HG03521 (cell line): ENCODE data around the gene ELAVL3.
"Not testable (repeated sequence)": the region's sequence is repeated elsewhere in the genome, so short reads cannot be mapped to it uniquely, and the experiment has no call there.

Experiments
- ATAC-seq: cut with Tn5 transposase; IDR thresholded peaks from one replicate; pipeline ENCODE4 v1.9.1; 2021; ENCODE audit warnings: mild to moderate bottlenecking, moderate library complexity; ENCODE audit not compliant: unreplicated experiment

Gene ELAVL3

DNA sequence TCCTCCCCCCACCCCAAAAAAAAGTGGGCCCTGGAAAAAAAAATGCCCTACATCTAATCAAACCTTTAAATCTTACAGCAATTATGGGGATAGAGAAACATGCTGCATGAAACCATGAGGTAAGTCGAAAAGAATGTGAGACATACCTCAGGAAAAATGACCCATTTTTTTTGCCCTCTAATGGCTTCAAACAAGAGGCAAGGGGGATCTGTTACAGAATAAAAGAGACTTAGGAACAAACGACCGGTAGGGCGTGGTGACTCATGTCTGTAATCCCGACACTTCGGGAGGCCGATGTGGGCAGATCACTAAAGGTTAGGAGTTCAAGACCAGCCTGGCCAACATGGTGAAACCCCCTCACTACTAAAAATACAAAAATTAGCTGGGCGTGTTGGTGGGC, 70.2 kb downstream of the ELAVL3 start:
- ATAC-seq: no peak

DNA sequence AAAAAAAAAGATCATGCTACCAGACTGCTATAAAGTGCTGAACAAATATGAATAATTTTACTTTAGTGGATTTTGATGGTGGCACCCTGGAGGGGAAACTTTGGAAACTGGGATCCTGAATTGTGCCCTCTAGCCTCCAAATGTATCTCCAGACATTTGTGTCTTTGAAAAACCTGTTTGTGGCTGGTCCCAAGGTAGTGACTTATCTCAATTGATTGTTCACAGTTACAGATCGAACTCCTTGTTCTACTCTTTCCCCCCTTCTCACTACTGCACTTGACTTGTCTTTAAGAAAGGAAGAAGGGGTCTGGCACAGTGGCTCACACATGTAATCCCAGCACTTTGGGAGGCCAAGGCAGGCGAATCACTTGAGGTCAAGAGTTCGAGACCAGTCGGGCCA, 72.3 kb downstream of the ELAVL3 start:
- ATAC-seq: no peak

DNA sequence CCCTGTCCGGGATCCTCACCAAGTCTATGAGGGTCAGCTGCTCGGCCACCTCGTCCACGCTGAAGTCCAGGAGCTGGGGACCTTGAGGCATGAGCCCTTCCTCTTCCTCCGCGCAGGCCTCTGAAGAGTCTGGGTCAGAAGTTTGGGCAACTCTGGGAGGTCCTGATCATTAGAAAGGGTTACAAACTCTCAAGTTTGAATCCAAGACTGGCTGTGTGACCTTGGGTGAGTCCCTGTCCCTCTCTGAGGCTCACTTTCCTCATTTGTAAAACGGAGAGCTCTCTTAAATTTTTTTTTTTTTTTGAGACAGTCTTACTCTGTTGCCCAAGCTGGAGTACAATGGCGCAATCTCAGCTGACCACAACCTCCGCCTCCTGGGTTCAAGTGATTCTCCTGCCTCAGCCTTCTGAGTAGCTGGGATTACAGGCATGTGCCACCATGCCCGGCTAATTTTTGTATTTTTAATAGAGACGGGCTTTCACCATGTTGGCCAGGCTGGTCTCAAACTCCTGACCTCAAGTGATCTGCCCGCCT, 74.1 kb downstream of the ELAVL3 start:
- not testable (repeated sequence) for ATAC-seq

DNA sequence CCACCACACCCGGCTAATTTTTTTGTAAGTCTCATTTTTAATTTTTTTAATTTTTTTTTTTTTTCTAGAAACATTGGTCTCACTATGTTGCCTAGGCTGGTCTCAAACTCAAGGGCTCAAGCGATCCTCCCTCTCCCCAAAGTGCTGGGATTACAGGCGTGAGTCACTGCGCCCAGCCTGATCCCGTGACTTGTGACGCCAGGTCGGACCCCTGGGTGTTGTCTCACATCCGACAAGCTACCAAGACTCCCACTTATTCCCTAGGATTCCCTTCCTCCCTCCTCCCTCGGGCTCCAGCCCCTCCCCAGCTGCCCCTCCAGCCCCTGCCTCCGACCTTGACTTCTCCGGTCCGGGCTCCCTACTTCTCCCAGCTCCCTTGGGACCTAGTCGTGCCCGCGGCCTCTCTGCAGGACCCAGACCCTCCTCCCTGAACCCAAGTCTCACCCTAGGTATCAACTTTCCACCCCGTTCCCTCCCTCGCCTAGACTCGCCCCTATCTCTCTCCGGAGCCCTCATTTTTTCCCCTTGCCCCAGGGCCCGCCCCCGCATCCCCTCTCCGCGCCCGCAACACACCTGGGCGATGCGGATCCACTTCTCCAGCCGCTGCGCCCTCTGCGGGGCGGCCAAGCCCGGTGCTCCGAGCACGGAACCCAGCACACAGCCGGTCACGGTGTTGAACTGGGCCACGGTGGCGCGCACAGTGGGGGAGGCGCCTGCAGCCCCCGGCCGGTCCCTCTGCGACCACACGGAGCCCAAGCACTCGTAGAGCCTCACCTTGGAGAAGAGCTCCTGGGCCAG, 74.8 kb downstream of the ELAVL3 start:
- ATAC-seq: no peak

DNA sequence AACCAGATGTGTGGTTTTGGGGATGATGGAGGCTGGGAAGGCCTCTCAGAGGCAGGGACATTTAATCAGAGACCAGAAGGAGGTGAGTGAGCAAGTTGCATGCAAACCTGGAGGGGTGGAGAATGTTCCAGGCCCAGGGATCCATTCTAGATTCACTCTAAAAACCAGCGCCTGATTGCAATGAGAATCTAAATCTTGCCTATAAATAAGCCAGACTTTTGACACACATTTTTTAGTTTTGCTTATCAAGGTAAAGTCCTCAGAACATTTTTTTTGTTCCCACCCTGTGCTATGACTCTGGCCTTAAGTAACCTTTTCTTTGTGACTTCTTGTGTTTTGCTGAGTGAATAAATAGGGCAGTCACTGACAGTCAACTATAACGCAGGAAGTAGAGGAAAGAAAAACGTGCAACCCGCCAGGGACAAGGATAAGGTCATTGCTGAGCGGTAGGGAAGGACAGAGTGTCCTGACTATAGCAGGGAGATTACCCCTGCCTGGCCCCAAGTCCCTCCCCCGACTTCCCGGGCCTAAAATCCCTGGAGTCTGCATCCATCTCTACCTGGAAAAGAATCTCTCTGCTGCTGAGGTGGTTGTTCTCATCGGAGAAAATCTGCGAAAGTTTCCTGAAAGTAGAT, 76.1 kb downstream of the ELAVL3 start:
- no peak for ATAC-seq

DNA sequence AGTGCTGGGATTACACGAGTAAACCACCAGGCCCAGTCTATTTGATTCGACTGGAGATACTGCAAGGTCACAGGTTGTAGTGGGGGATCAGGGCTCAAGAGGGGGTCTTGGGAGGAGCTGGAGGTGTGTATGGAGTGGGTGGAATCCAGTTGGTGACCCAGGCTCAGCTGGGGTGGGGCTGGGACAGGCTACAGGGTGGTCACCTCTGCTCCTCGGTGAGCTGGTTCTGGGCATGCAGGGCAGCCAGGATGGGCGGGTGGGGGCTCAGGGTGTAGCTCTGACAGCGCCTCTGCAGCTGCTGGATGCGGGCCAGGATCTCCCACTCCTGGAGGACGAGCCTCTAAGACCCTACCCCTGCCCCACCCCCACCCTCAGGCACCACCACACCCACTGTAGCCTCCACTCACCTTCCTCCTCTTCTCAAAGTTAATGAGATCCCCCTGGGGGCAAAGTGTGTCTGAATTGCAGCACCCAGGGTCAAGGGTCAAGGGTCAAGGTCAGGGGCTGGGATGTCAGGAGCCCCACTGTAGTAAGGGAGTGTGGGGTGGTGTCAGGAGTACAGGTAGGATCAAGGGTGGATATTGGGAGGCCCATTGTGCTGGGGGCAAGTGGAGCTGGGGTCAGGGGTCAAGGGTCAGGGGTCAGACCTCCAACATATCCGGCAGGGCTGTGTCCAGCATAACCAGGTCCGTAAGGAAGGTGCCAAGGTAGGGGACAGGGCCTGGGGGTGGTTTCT, 78.9 kb downstream of the ELAVL3 start:
- ATAC-seq: no peak
